Mesodermal cell (in vitro differentiated cells): ENCODE data around the gene TMEM132D.

Experiments used
- H3K27ac ChIP-seq: 2 replicates; pipeline ENCODE4 v1.7.0; 2013; ENCODE audit warnings: mild to moderate bottlenecking, low read depth, low read length, moderate library complexity; ENCODE audit not compliant: severe bottlenecking
- H3K36me3 ChIP-seq: 2 replicates; pipeline ENCODE4 v1.7.1; 2013; ENCODE audit warnings: mild to moderate bottlenecking, low read length, moderate library complexity; ENCODE audit not compliant: control insufficient read depth, insufficient read depth
- H3K4me1 ChIP-seq: one replicate; pipeline ENCODE4 v1.7.1; 2013; ENCODE audit warnings: mild to moderate bottlenecking, low read length; ENCODE audit not compliant: insufficient read depth, control insufficient read depth, poor library complexity, severe bottlenecking
- H3K4me3 ChIP-seq: 2 replicates; pipeline ENCODE4 v1.7.0; 2013; ENCODE audit warnings: low read length, control low read depth, mild to moderate bottlenecking; ENCODE audit not compliant: insufficient read depth, poor library complexity, severe bottlenecking; ENCODE audit errors: extremely low read depth
- H3K9me3 ChIP-seq: 2 replicates; pipeline ENCODE4 v1.7.1; 2013; ENCODE audit warnings: mild to moderate bottlenecking, low read length, moderate library complexity; ENCODE audit not compliant: control insufficient read depth
- WGBS, 2 experiments: methylation state at CpG; one replicate each; pipeline ENCODE4 v1.1.5; 2013; ENCODE audit warnings: missing lambda C conversion rate in 2 of 2; ENCODE audit not compliant: insufficient coverage in 2 of 2; 5-methylcytosine and 5-hydroxymethylcytosine counted together

The TMEM132D gene

DNA sequence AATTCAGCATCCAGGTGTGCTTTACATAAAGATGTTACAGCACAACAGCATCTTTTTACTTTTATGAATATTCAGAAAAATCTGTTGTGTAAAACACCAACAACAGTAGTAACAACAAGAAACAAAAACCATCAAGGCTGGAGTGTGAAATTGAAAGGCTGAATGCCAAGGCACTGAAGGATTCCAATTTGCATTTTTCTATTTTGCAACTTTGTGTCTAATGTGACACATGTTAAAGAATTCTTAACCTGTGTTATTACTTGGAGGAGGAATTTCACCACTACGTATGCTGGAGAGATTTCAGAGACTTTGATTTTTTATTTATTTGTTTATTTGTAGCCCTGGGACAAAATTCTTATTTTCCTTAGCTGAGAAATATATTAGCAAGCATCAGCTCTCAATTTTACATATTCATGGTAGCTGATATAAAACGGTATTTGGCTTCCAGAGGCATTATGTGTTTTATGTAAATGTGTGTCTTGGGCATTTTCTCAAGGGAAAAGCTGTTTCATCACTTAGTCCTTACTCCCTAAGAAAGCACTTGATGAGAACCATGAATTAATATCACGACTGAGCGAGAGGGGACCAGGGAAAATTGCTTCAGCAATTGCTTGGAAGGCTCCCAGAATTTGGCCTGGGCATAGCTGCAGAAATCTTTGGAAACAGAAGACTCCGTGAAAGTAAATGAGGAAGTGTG, 475.4 kb downstream of the TMEM132D start:
- H3K4me3 ChIP-seq: no peak overlapping the region
- no peaks in the 10 kb centered on the region for H3K36me3 ChIP-seq
- no peak overlapping the region for H3K27ac ChIP-seq
- WGBS, 2 experiments: 83% methylated on average over 2 of the region's 5 CpGs
- no peaks in the 10 kb centered on the region for H3K9me3 ChIP-seq
- no peaks in the 10 kb centered on the region for H3K4me1 ChIP-seq

DNA sequence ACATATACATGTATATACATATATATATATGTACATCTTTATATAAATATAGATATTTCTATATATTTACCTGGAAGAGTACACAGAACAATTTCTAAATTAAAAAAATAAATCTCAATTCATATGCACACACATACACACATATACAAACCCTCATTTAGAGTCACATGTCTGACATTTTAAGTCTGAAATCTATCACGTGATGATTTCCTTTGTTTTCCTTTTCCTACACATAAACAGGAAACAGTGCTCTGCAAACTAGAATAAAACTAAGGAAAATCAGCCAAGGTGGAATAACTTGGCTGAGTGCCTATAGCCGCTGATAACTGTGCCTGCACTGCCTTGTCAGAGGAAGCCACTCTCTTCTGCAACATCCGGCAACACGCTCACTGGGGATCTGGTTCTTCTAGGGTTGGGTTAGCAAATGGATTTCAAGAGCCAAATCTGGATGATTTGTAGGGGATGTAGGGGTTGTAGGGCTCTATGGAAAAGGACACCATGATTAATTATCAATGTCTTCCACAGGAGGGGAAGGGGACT, 480.7 kb downstream of the TMEM132D start:
- Histone ChIP-seq H3K36me3 (no peaks in the 10 kb centered on the region), H3K4me1 (no peaks in the 10 kb centered on the region), H3K27ac (no peak overlapping the region), H3K4me3 (no peak overlapping the region), H3K9me3 (no peaks in the 10 kb centered on the region)
- 88 to 93% methylated on average over 4 of the region's 4 CpGs for WGBS, 2 experiments

DNA sequence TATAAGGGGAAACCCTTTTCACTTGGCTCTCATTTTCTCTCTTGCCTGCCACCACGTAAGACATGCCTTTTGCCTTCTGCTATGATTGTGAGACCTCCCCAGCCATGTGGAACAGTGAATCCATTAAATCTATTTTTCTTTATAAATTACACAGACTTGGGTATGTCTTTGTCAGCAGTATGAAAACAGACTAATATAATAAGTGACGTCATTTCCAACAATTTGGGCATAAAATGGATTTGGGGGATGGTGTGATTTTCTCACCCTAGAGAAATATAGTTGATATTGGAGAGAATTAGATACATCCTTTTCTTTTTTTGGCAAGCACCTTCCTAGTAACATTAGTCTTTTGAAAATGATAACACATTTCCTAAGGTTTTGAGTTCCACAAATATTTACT, 490.5 kb downstream of the TMEM132D start:
- Histone ChIP-seq H3K4me1 (no peaks in the 10 kb centered on the region), H3K9me3 (no peaks in the 10 kb centered on the region), H3K4me3 (no peak overlapping the region), H3K27ac (no peak overlapping the region), H3K36me3 (no peaks in the 10 kb centered on the region)
- no CpG with 5 or more reads among the region's 2 CpGs for WGBS, 2 experiments

DNA sequence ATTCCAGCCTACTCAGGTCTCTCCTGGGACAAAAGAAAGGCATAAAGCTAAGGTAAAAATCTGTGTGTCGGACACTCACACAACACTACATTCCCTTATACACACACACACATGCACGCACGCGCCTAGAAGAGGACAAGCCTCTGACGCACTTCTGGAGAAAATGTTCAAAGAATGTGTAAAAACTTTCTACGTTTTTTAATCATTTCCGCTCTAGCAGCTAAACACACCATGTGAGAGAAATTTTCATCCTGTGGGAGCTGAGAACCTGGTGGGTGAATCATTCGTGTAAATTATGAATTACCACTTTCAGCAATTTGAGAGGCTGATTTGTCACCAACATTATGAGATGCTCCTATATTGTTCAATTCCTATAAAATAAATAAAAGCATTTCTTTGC, 494.5 kb downstream of the TMEM132D start:
- 80 to 89% methylated on average over 1 to 3 of the region's 8 CpGs for WGBS, 2 experiments
- no peak overlapping the region for H3K4me3 ChIP-seq
- H3K27ac ChIP-seq: no peak overlapping the region
- no peaks in the 10 kb centered on the region for H3K4me1 ChIP-seq
- no peaks in the 10 kb centered on the region for H3K36me3 ChIP-seq
- H3K9me3 ChIP-seq: no peaks in the 10 kb centered on the region

DNA sequence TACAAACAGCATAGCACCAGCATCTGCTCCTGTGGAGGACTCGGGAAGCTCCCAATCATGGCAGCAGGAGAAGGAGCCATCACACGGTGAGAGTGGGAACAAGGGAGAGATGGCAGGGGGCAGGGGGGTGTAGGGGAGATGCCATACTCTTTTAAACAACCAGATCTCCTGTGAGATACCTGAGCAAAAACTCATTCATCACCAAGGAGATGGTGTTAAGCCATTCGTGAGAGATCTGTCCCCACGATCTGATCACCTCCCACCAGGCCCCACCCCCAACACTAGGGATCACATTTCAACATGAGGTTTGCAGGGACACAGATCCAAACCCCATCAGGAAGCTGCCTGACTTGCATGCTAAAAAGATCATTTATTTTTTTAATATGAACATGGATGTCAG, 499.3 kb downstream of the TMEM132D start:
- Histone ChIP-seq H3K4me1 (no peaks in the 10 kb centered on the region), H3K36me3 (no peaks in the 10 kb centered on the region), H3K4me3 (no peak overlapping the region), H3K9me3 (no peaks in the 10 kb centered on the region), H3K27ac (no peak overlapping the region)
- 58 to 60% methylated on average over 2 of the region's 4 CpGs for WGBS, 2 experiments

DNA sequence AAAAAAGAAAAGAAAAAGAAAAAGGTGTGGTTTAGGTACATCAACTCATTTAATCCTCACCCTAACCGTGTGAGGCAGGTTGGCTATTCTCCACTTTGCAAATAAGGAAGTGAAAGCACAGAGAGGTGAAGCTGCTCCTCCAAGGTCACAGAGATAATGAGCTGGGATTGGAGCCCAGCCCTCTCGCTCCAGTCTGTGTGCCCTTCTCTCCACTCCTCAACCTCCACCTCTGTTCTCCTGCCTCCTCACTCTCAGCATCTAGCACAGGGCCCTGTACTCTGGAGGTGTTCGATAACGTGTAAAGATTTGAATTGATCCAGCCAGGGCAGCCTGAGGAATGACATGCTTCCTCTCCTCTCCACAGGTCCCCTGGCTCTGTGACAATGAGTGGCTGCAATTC, 502.3 kb downstream of the TMEM132D start:
- Histone ChIP-seq H3K4me3 (no peak overlapping the region), H3K9me3 (no peaks in the 10 kb centered on the region)
- WGBS, 2 experiments: 81 to 97% methylated on average over 3 to 4 of the region's 4 CpGs

DNA sequence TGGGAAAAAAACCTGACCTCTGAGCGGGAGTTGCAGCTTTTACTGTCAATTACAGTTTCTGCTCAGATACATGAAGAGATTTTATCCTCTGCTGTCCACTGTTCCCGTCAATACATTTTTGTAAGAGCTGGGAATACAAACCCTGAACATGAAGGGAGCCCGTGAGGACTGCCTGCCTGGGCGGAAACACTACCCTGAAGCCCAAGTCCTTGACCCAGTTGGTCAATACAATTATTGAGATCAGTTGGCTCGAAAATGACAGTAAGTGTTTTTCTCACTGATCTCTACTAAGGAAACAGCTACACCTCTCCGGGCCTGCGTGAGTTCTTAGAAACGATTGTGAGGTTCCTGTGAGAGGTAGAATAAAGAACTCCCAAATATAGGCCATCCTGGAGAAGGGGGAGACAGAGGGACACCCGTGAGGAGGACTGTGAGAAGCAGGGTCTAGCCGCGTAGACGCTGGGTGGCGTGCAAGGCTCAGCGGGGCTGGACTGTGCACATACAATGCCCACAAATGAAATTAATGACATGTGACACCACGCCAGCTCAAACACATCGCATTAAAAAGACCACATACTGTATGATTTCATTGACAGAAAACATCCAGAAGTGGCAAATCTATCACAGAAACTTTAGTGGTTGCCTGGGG, 509.5 kb downstream of the TMEM132D start:
- WGBS, 2 experiments: 90 to 92% methylated on average over 8 to 11 of the region's 16 CpGs
- H3K36me3 ChIP-seq: no peaks in the 10 kb centered on the region
- H3K4me1 ChIP-seq: no peaks in the 10 kb centered on the region
- no peak overlapping the region for H3K27ac ChIP-seq
- H3K4me3 ChIP-seq: no peak overlapping the region
- no peaks in the 10 kb centered on the region for H3K9me3 ChIP-seq

More for the DNA sequence above, 502.3 kb downstream of the TMEM132D start:
- Histone ChIP-seq H3K27ac (no peak overlapping the region), H3K36me3 (no peaks in the 10 kb centered on the region), H3K4me1 (no peaks in the 10 kb centered on the region)

DNA sequence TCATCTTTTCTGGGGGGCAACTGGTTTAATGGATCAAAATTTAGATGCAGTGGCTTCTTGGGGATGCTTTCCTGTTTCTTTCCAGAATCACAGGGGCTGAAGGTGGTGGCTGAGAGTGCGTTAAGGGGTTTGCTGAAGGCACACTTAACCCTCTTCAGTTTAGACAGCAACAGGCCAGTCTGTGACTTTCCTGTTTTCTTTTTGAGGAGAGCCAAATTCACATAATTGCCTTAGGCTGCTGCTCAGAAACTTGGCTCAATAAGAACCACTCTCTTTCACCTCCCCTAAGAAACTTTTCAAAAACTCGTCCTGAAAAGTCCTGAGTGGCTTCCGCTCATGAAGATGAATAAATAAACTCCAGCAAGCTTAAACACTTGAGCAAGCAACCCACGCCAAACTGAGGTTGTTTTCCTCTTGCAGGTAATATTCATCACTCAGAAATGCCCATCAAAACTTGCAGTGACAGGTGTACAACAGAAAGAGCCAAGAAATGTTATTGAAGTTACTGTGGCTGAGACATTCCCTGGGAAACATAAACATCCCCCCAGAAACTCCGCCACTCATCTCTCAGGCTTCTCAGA, 510.4 kb downstream of the TMEM132D start:
- Histone ChIP-seq H3K36me3 (no peaks in the 10 kb centered on the region), H3K9me3 (no peaks in the 10 kb centered on the region), H3K4me3 (no peak overlapping the region), H3K27ac (no peak overlapping the region), H3K4me1 (no peaks in the 10 kb centered on the region)
- WGBS, 2 experiments: 82 to 91% methylated on average over 3 to 4 of the region's 5 CpGs

DNA sequence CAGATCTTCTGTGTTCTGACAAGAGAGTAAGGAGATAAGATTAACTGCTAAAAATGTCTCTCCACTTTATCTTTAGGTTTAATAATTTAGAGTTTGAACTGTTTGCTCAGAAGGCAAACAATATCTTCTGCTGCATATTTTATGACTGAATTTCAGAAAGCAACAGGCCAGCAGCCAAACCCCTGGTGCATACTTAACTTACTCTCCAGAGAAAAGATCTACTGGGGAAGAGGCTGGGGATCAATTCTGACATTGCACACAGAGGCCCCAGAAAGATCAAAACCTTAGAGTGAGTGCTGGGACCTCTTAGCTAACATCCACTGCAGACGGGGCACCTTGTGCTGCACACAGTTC, 518.2 kb downstream of the TMEM132D start:
- no peaks in the 10 kb centered on the region for H3K9me3 ChIP-seq
- no peaks in the 10 kb centered on the region for H3K36me3 ChIP-seq
- no peak overlapping the region for H3K27ac ChIP-seq
- WGBS, 2 experiments: 70 to 75% methylated on average over 1 of the region's 1 CpG
- no peaks in the 10 kb centered on the region for H3K4me1 ChIP-seq
- H3K4me3 ChIP-seq: no peak overlapping the region

DNA sequence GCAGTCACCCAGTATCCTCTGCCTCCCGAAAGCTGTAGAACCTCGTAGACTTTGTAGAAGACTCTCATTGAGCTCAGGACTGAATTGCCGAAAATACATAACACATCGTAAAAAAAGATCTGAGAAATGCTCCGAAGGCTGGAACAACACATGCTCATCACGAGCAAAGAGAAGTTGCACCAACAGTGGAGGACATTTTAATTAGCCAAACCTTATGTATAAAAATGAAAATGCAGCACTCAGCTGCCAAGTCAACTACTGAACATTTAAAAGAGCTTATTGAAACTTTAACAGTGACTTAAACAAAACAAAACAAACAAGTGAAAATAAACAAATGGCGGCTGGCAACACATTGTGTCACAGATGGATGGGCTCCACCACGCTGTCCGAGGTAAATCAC, 519.9 kb downstream of the TMEM132D start:
- Histone ChIP-seq H3K4me1 (no peaks in the 10 kb centered on the region), H3K27ac (no peak overlapping the region), H3K36me3 (no peaks in the 10 kb centered on the region), H3K9me3 (no peaks in the 10 kb centered on the region), H3K4me3 (no peak overlapping the region)
- 89 to 95% methylated on average over 6 to 7 of the region's 9 CpGs for WGBS, 2 experiments

DNA sequence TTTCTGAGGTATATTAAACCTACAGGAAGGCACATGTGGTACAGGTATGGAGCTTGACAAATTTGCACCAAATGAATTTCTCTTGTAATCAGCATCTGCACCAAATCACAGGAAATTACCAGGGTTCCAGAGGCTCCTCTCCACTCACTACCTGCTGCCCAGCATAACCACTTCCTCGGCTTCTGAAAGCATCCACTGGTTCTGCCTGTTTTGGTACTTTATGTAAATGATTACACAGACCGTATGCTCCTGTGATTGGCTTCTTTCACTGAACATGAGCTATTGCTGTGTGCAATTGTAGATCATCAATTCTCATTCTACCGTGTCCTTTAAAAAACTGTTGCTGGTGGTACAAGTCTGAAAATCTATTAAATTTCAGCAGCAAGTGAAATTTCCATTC, 522.1 kb downstream of the TMEM132D start:
- peaks cover 3% of the 10 kb centered on the region for H3K9me3 ChIP-seq
- no peaks in the 10 kb centered on the region for H3K36me3 ChIP-seq
- no peak overlapping the region for H3K27ac ChIP-seq
- no peak overlapping the region for H3K4me3 ChIP-seq
- no peaks in the 10 kb centered on the region for H3K4me1 ChIP-seq
- 80 to 100% methylated on average over 1 of the region's 3 CpGs for WGBS, 2 experiments
